Stimulated activated CD4-positive, alpha-beta T cell treated with anti-CD3 and anti-CD28 coated beads, TNF-alpha, amount 100 ng/mL, for 48 hours (primary cell): Measurements from ENCODE around the gene CCNY.
A peak's percentile ranks its signal among the peaks of the same experiment; 100 is the strongest.

ENCODE experiments used
- DNase-seq, 3 donors: peaks; one replicate each; pipeline ENCODE4 v3.0.0-alpha.2; 2020; ENCODE audit warnings: low read depth in 3 of 3

Gene CCNY

DNA sequence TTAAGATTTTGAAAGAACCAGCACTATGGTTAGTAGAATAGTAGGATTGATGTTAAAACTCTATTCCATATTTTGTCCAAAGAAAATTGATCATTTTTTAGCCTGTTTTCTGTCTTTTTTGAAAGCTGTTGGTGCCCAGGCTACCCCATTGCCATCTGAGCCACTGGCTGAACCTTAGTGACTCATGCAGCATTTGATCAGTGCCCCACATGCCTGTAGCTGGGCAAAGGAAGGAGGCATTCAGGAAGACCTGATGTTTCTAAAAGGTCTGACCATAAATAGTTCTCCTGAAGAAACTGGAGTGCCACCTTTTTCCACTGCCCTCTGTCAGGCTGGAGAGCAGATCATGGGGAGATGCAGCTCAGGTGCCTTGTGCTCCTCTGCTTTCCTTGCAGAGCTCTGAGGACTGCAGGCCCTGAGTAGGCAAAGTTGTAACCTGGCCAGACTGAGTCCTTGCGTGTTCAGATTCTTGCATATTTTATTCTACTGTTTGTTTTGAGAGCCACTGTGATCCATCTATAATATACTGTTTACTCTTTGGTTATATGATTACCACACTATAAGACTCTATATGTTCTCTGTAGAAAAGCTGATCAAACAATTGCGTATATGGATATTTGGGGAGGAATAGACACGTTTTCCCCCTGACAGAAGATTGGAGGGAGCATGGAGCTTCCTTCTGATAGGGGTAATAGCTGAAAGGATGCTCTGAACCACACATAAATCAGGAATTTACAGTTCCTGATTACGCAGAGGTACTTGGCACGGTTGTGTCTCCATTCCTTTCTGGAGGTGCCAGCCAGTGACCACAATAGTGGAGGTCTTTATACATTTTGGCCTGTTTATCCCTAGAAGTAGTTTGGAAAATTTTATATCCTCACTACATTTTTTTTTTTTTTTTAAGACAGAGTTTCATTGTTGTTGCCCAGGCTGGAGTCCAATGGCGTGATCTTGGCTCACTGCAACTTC lies 219.9 kb downstream of the CCNY start:
- no peak for DNase-seq

- no peak for DNase-seq
Observed at GRCh38 chr10:35558276-35558675, 222.0 kb downstream of the CCNY start.

DNA sequence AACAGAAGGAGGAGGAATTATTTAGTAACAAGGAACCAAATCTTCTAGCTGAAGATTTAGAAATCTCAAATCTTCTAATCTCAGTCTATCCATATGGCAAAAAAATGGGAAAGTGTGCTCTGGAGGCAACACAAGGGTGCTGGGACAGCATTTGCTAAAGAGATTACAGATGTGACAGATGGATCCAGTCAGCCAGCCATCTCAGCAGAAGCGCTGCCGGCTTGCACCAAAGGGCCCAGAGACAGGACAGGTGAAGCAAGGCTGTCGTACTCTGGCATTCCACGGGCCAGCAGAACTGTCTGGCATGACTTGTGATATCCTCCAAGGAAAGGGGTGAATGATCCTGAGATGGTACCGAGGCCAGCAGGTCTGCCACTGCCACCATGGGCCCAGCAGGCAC lies 223.1 kb downstream of the CCNY start:
- DNase-seq, result no peak

DNA sequence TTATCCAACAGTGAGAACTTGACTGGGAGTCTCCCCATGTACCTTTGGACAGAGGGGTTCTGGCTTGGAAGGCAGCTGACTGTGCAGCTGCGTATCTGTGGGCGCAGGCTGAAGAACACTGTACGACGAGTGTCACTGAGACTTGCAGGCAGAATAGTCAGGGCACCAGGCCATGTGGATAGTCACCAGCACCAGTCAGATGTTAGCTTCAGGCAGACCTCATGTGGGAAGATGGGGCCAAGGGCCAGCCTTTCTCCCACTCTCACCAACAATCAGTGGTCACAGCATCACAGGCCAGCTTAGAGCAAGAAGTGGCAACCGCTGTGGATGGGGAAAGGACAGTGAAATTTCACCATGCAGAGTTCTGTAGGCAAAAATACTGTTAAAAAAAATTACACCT lies 225.4 kb downstream of the CCNY start:
- no peak for DNase-seq

GRCh38 chr10:35562427-35562826 lies 226.1 kb downstream of the CCNY start:
- DNase-seq, result no peak

DNA sequence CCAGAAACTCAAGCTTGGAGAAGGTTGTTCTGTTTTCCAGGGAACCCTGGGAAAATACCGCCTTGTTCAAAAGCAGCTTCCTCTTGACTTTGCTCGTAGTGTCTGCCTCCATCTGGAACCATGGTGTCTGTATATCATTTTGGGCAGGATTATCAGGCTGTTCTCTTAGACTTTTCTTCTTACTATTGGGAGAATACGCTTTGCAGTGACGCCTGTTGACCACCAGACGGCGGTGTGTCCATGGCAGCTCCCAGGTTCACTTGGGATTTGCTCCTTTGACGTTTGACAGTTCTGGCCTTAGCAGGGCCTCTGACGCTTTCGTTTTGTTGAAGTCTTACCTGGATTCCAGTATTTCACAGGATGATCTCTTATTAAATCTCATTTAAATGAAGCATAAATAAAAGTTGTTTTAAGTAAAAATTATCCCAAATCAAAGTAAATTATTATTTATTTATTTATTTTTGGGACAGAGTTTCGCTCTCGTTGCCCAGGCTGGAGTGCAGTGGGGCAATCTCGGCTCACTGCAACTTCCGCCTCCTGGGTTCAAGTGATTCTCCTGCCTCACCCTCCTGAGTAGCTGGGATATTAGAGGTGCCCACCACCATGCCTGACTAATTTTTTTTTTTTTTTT lies 227.1 kb downstream of the CCNY start:
- DNase-seq, result peak; percentile 5 to 41 (median 11)

DNA sequence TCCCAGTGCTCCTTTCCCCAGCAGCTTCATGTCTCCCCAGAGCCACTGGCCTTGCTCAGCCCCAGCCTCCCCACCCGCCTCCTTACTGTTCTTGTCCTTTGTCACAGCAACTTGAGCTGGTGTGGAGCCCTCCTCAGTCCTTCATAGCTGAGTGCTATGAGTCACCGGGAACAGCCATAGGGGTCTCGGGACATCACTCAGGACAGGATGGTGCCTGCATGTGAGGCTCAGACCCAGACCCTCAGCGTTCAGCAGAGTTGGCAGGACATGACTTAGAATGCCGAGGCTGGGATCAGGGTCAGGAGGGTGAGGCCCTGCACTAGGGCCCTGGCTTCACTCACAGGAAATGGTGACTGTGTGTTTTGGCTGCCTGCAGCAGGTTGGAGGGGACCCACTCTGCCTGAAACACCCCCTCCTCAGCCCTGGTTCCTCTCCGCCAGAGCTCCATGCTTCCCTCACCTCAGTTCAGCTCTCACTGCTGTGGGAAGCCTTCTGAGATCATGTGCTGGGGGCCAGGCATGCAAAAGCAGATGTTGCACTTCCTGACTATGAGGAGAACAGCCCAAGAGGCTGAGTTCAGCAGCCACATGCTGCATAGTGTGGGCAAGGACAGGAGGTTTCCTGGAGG lies 228.1 kb downstream of the CCNY start:
- no peak for DNase-seq

DNA sequence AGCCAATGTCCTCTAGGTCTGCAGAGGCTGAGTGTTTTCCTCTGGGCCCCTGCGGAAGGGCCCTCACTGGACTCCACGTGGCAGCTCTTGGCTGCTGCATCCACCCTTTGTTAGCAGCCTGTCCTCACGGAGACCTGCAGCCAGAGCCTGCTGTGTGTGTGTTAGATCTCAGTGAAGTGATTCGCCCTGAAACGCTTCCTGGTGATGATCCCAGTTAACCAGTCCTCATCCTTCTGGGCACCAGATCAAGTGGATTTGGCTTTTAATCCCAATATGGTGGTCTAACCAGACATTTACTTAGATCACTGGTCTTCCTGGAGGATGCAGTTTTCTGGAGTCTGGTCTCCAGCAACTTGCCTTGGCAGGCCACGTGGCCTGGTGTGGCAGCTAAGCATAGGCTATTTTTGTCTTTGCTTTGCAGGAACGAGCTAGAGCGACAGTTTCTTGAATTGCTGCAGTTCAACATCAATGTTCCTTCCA lies 229.3 kb downstream of the CCNY start:
- DNase-seq, result no peak

DNA sequence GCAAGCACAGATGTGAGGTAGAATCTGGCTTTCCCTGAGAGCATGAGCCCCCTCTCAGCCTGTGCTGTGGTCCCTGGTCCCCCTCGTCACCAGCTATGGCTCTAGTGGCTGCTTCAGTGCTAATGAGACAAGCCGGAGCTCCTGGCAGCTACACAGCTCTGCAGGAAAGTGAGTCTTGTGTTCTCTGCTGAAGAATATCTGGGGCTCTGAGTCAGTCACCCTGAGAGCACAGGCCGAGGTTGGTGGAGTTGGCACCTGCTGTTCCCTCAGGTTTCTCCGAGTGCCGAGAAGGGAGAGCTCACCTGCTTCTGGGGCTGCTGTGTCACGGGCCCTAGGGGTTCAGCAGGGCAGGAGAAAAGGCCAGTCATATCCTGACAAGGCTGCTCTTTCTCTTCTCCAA lies 231.6 kb downstream of the CCNY start:
- no peak for DNase-seq

DNA sequence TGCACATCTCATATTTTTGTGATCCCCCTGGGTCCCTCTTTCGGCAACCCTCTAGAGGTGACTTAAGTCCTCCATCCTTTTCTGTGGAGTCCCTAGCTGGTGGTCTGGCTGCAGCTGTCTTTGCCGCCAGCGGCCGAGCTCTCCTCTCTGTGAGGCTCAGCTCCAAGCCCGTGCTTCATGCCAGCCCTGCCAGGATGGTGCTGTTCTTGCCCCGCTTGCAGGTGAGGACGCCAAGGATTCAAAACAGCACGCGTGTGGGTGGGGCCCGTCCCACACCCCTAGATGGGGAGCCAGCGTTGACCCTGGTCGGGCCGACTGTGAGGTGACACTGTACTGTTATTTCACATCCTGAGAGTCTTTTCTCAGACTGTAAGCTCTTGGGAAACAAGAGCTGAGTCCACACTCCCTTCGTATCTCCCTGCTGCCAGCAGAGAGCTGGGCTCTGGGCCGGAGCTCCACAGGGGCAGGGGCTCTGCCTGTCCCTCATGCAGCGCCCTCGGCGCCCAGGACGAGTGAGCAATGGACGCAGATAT lies 232.2 kb downstream of the CCNY start:
- DNase-seq, result no peak

DNA sequence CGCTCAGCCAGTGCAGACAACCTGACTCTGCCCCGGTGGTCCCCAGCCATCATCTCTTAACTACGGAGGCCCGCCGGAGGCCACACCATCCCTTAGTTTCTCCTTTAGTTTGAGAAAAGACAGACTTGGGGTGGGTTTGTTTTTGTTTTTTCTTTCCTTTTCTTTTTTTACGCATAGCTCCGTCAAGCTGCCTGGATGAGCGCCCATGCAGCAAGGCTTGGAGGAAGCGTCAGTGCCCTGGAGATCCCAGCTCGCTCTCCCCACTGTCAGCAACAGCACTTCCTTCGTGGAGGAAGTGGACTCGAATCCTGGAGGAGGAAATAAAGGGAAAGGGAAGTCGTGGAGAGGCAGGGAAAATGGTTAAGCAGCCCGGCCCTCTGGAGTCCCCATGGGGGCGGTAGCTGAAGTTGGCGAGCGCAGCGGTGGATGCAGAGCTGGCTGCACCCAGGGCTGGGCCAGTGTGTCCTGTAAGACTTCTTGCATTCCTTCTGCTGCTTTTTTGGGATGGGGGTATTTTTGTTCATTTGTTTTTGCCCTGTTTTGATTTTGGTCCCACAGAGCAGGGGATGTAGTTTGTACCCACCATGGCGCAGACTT lies 232.9 kb downstream of the CCNY start:
- no peak for DNase-seq

GRCh38 chr10:35569836-35570235 lies 233.5 kb downstream of the CCNY start:
- no peak for DNase-seq

- DNase-seq, result no peak
Observed at GRCh38 chr10:35570397-35570796, 234.1 kb downstream of the CCNY start.

GRCh38 chr10:35572583-35572982 lies 236.3 kb downstream of the CCNY start:
- no peak for DNase-seq

GRCh38 chr10:35573796-35574195 lies 237.5 kb downstream of the CCNY start:
- DNase-seq, result no peak

- DNase-seq, result no peak
Observed at GRCh38 chr10:35574924-35575352, 238.6 kb downstream of the CCNY start.

GRCh38 chr10:35575640-35576039 lies 239.3 kb downstream of the CCNY start:
- no peak for DNase-seq

- DNase-seq, result no peak
Observed at GRCh38 chr10:35576730-35577129, 240.4 kb downstream of the CCNY start.

DNA sequence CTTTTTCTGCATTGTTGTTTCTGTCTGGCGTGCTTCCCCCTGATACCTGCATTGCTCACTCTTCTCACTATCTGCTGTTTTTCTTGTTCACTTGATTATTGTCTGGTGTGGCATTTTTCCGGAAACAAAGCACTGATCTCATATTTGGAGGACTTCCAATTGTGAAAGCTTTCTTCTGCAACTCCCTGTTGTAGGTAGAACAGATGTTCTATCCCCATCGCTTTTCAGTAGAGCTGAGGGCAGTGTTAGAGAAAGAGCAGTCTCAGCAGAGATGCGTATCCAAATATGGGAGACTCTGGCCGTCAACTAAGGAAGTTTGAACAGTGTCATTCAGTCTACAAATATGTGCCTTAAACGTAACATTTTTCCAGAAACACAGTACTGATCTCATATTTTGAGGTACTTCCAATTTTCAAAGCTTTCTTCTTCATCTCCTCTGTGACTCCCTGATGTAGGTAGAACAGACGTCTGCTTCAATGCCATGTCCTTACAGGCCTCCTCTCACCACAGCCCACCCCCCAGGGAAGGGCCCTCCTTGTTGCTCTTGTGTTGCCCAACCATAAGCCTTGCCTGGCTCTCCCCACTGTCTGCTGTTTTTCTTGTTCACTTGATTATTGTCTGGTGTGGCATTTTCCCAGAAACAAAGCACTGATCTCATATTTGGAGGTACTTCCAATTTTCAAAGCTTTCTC lies 241.8 kb downstream of the CCNY start:
- no peak for DNase-seq

DNA sequence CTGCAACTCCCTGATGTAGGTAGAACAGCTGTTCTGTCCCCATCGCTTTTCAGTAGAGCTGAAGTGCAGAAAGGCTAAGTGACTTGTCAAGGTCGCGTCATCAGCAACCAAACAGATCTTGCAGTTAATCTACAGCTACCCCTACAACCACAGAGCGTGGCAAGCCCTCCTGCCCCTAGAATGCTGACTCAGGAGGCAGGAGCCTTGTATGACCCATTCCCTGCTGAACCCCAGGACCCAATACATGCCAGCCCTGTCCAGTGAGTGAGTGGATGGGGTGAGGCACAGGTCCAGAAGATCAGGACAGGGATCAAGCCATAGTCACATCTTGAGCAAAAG lies 242.3 kb downstream of the CCNY start:
- DNase-seq, result no peak

- no peak for DNase-seq
Observed at GRCh38 chr10:35579116-35579515, 242.8 kb downstream of the CCNY start.
